HEK293 (cell line): ENCODE results near the gene VAPA.

Source experiments
- CTCF ChIP-seq: fragments of 450-650 bp; formaldehyde crosslinking; IDR thresholded peaks from 2 replicates; pipeline ENCODE4 v1.5.1; 2016; ENCODE audit warnings: missing biosample characterization, missing genetic modification characterization
- GLI4 ChIP-seq: fragments of 450-650 bp; formaldehyde crosslinking; IDR thresholded peaks from 2 replicates; pipeline ENCODE4 v1.5.1; 2016; ENCODE audit warnings: missing biosample characterization, missing genetic modification characterization
- PBX3 ChIP-seq: sonication (generic); formaldehyde crosslinking; IDR thresholded peaks from 2 replicates; pipeline ENCODE4 v1.8.1; 2022; ENCODE audit warnings: mild to moderate bottlenecking, moderate library complexity, missing genetic modification reagents
- RBAK ChIP-seq: fragments of 450-650 bp; formaldehyde crosslinking; IDR thresholded peaks from 2 replicates; pipeline ENCODE4 v1.5.1; 2016; ENCODE audit warnings: missing biosample characterization, missing genetic modification characterization
- SCRT1 ChIP-seq: fragments of 450-650 bp; formaldehyde crosslinking; IDR thresholded peaks from 2 replicates; pipeline ENCODE4 v1.5.1; 2016; ENCODE audit warnings: missing biosample characterization, missing genetic modification characterization, borderline replicate concordance
- TRIM28 ChIP-seq: IDR thresholded peaks from 2 replicates; pipeline ENCODE4 v1.6.1; 2011; ENCODE audit warnings: low read length, control low read depth, borderline replicate concordance
- WT1 ChIP-seq: fragments of 450-650 bp; formaldehyde crosslinking; IDR thresholded peaks from 2 replicates; pipeline ENCODE4 v1.5.1; 2016; ENCODE audit warnings: missing biosample characterization, missing genetic modification characterization
- YY1 ChIP-seq: fragments of 450-650 bp; formaldehyde crosslinking; IDR thresholded peaks from 2 replicates; pipeline ENCODE4 v1.5.1; 2018; ENCODE audit warnings: missing biosample characterization, missing genetic modification characterization
- ZBTB11 ChIP-seq: fragments of 450-650 bp; formaldehyde crosslinking; conservative IDR thresholded peaks from 2 replicates; pipeline ENCODE4 v1.5.1; 2016; ENCODE audit warnings: low read depth, missing biosample characterization, missing genetic modification characterization
- ZNF423 ChIP-seq: fragments of 450-650 bp; formaldehyde crosslinking; IDR thresholded peaks from 2 replicates; pipeline ENCODE4 v1.5.1; 2016; ENCODE audit warnings: missing biosample characterization, missing genetic modification characterization
- ZNF639 ChIP-seq: fragments of 450-650 bp; formaldehyde crosslinking; IDR thresholded peaks from 2 replicates; pipeline ENCODE4 v1.5.1; 2016; ENCODE audit warnings: missing biosample characterization, missing genetic modification characterization

- TF ChIP-seq RBAK (tag by site-specific recombination) (no peak), GLI4 (no peak), ZNF423 (no peak), YY1 (tag by site-specific recombination) (no peak), WT1 (tag by site-specific recombination) (no peak), ZNF639 (tag by site-specific recombination) (no peak), CTCF (tag by site-specific recombination) (no peak), PBX3 (CRISPR knock-in tag) (no peak), SCRT1 (tag by site-specific recombination) (no peak), ZBTB11 (tag by site-specific recombination) (no peak), TRIM28 (no peak)
Observed at GRCh38 chr18:9900699-9901098, 13.1 kb upstream of the VAPA start.
